ENCODE data around the gene ADORA2A. TPM values are rescaled to one million over a fixed set of nuclear protein-coding genes. Genes with fewer than 3 reads are reported as not detected.
A peak's percentile ranks its signal among the peaks of the same experiment; 100 is the strongest.

Gene ADORA2A
- total and polyA plus RNA-seq, 3 donors from 2014 or later, result 2.2 to 5.1 (median 2.5) TPM

GRCh38 chr22:24432059-24432853 lies 4.9 kb downstream of the ADORA2A start:
- Histone ChIP-seq H3K4me1 (peaks cover 29% of the 10 kb centered on the region), H3K36me3 (ENCODE audit: low read depth, missing control alignments) (no peaks in the 10 kb centered on the region), H3K27me3 (no peaks in the 10 kb centered on the region), H3K4me3 (no peak overlapping the region), H3K9me3 (no peaks in the 10 kb centered on the region), H3K27ac (peak overlapping the region in 1 of 2 donors; percentile 45)
- intact Hi-C loops (cut with DNase I; ENCODE audit: low total_unique reads), result no loop called here
- TF ChIP-seq POLR2A (IDR thresholded peaks at IDR 0.05) (no peak), CTCF (IDR thresholded peaks at IDR 0.05) (no peak)
- WGBS, 2 donors, result 54 to 60% methylated on average over 16 to 17 of the region's 17 CpGs
- DNase-seq, result peak; percentile 86

GRCh38 chr22:24433001-24433827 lies 5.8 kb downstream of the ADORA2A start:
- Histone ChIP-seq H3K36me3 (ENCODE audit: low read depth, missing control alignments) (no peaks in the 10 kb centered on the region), H3K4me3 (no peak overlapping the region), H3K4me1 (peaks cover 29% of the 10 kb centered on the region), H3K9me3 (no peaks in the 10 kb centered on the region), H3K27me3 (no peaks in the 10 kb centered on the region), H3K27ac (no peak overlapping the region)
- WGBS, 2 donors, result 87 to 92% methylated on average over 3 to 33 of the region's 34 CpGs
- no peak for DNase-seq
- TF ChIP-seq CTCF (IDR thresholded peaks at IDR 0.05), result no peak
- intact Hi-C loops (cut with DNase I; ENCODE audit: low total_unique reads), result no loop called here

GRCh38 chr22:24433828-24434470 lies 6.5 kb downstream of the ADORA2A start:
- WGBS, 2 donors, result 33 to 83% methylated on average over 1 to 12 of the region's 12 CpGs
- TF ChIP-seq CTCF (IDR thresholded peaks at IDR 0.05) (no peak), POLR2A (IDR thresholded peaks at IDR 0.05) (no peak)
- Histone ChIP-seq H3K4me1 (peaks cover 29% of the 10 kb centered on the region), H3K27ac (peak overlapping the region in 1 of 2 donors; percentile 30), H3K27me3 (no peaks in the 10 kb centered on the region), H3K9me3 (no peaks in the 10 kb centered on the region), H3K36me3 (ENCODE audit: low read depth, missing control alignments) (no peaks in the 10 kb centered on the region), H3K4me3 (no peak overlapping the region)
- intact Hi-C loops (cut with DNase I; ENCODE audit: low total_unique reads), result no loop called here
- no peak for DNase-seq

GRCh38 chr22:24434471-24435322 lies 7.3 kb downstream of the ADORA2A start:
- TF ChIP-seq POLR2A (IDR thresholded peaks at IDR 0.05) (no peak), CTCF (IDR thresholded peaks at IDR 0.05) (no peak)
- Histone ChIP-seq H3K27ac (peak overlapping the region in 1 of 2 donors; percentile 69), H3K4me1 (peaks cover 29% of the 10 kb centered on the region), H3K9me3 (no peaks in the 10 kb centered on the region), H3K27me3 (no peaks in the 10 kb centered on the region), H3K4me3 (no peak overlapping the region), H3K36me3 (ENCODE audit: low read depth, missing control alignments) (no peaks in the 10 kb centered on the region)
- no peak for DNase-seq
- intact Hi-C loops (cut with DNase I; ENCODE audit: low total_unique reads), result no loop called here
- WGBS, 2 donors, result 61 to 74% methylated on average over 9 to 16 of the region's 16 CpGs
